Caco-2 (cell line): ENCODE measurements around the gene SNRNP35. TPM values are rescaled to one million over a fixed set of nuclear protein-coding genes. Genes with fewer than 3 reads are reported as not detected.

ENCODE experiments used
- BruUV-seq: library from RNA; stranded (reverse); fragments of 400-500 nt; replicated peaks from 2 replicates; lab custom pipeline; 2021; lab: Mats Ljungman, UMichigan
- CTCF ChIA-PET: fragments of 300-600 bp; sonication (Branson Sonifier 250); formaldehyde crosslinking; loops from one replicate; lab custom pipeline; 2022; ENCODE audit warnings: antibody characterized with exemption; lab: Charles Lee
- POLR2A ChIA-PET: fragments of 300-600 bp; sonication (Branson Sonifier 250); formaldehyde crosslinking; loops from one replicate; lab custom pipeline; 2022; ENCODE audit warnings: antibody characterized with exemption; lab: Charles Lee
- DNase-seq, 2 experiments: peaks; one replicate each; pipeline versions ENCODE4 v3.0.0 to v3.0.0-alpha.2; 2020 to 2022
- H3K27me3 ChIP-seq: replicated peaks from 2 replicates; pipeline ENCODE4 v1.6.0; 2011; ENCODE audit warnings: low read length; ENCODE audit not compliant: control insufficient read depth, insufficient read depth
- H3K36me3 ChIP-seq: 2 replicates; pipeline ENCODE4 v1.5.1; 2011; ENCODE audit warnings: low read length; ENCODE audit not compliant: control insufficient read depth, insufficient read depth
- H3K4me1 ChIP-seq: fragments of 250-450 bp; sonication (Bioruptor Pico); 2 replicates; pipeline ENCODE4 v1.5.1; 2020; ENCODE audit warnings: mild to moderate bottlenecking
- H3K4me3 ChIP-seq: 2 replicates; pipeline ENCODE4 v1.5.1; 2011; ENCODE audit warnings: low read depth, mild to moderate bottlenecking, control low read depth, low read length
- H3K9me3 ChIP-seq: fragments of 250-450 bp; sonication (Bioruptor Pico); 2 replicates; pipeline ENCODE4 v1.5.1; 2020; ENCODE audit warnings: mild to moderate bottlenecking, moderate library complexity
- H3K27ac Mint-ChIP-seq: one replicate; pipeline ENCODE4 v1.8.0; 2022; ENCODE audit warnings: mixed read lengths; ENCODE audit not compliant: unreplicated experiment
- H3K27me3 Mint-ChIP-seq: one replicate; pipeline ENCODE4 v1.8.0; 2022; ENCODE audit warnings: mixed read lengths; ENCODE audit not compliant: insufficient read depth, unreplicated experiment
- H3K36me3 Mint-ChIP-seq: one replicate; pipeline ENCODE4 v1.8.0; 2022; ENCODE audit warnings: mild to moderate bottlenecking, mixed read lengths; ENCODE audit not compliant: insufficient read depth, unreplicated experiment
- H3K4me1 Mint-ChIP-seq: one replicate; pipeline ENCODE4 v1.8.0; 2022; ENCODE audit warnings: low read depth, mixed read lengths; ENCODE audit not compliant: unreplicated experiment
- H3K4me3 Mint-ChIP-seq: one replicate; pipeline ENCODE4 v1.8.0; 2022; ENCODE audit warnings: mild to moderate bottlenecking, moderate library complexity, mixed read lengths; ENCODE audit not compliant: unreplicated experiment
- H3K9me3 Mint-ChIP-seq: one replicate; pipeline ENCODE4 v1.8.0; 2022; ENCODE audit warnings: mixed read lengths; ENCODE audit not compliant: unreplicated experiment
- intact Hi-C: fragments of 100-400 bp; cut with micrococcal nuclease; formaldehyde crosslinking; loops from one replicate; pipeline ENCODE4 v1.10.0; 2022; ENCODE audit not compliant: unreplicated experiment
- total RNA-seq: library from RNA; stranded (reverse); gene quantifications from 2 replicates; pipeline ENCODE4 v1.2.3, GENCODE V29; 2022
- TF ChIP-seq, protein P1 (sequence below), 2 experiments: fragments of 200-600 bp in 1 of 2; IDR thresholded peaks; 1 replicate in 1 of 2; 2 replicates in 1 of 2; pipeline versions ENCODE4 v1.5.1 to v1.8.0; 2011 to 2022; ENCODE audit warnings: antibody characterized with exemption in 1 of 2, control low read depth in 1 of 2, inconsistent platforms in 1 of 2, low read depth in 1 of 2, low read length in 1 of 2, mild to moderate bottlenecking in 1 of 2, moderate library complexity in 1 of 2; ENCODE audit not compliant: insufficient read depth in 1 of 2, severe bottlenecking in 1 of 2, unreplicated experiment in 1 of 2

The SNRNP35 gene
- total RNA-seq, 1 experiment from 2014 or later, result 22.0 TPM

DNA sequence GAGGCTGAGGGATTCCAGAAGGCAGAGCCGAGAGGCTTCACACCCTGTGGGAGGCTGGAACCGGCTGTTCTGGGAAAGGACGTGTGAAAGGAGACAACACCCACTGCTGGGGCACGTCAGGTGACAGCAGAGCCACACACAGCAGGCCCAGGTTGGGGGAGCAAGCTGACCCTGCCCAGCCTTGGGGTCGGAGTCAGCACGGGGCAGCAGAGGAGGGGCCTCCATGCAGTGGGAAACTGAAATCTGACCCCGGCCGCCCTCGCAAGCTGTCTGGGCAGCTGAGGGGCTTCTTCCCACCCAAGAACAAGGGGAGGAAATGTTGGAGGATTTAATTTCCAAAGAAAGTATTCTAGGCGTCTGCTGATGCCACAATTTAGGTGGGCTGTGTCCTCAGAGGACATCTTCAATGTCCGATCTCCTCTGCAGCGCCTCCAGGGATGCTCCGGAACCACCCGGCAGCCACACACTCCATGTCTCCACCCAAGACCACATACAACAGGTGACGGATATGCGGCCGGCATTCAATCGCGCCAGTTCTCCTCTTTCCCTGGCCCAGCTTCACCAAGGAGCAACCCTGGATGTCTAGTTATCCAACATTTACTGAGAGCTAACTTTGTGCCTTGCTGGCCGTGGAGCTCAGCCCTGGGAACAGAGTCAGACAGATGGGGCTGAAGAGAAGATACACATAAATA is 30.7 kb downstream of the SNRNP35 start:
- Mint-ChIP-seq H3K27ac (peak overlapping the region; percentile 53), H3K36me3 (peaks cover 19% of the 10 kb centered on the region), H3K27me3 (no peaks in the 10 kb centered on the region), H3K4me1 (peaks cover 29% of the 10 kb centered on the region), H3K4me3 (no peak overlapping the region), H3K9me3 (no peaks in the 10 kb centered on the region)
- Histone ChIP-seq H3K9me3 (no peaks in the 10 kb centered on the region), H3K4me1 (peaks cover 35% of the 10 kb centered on the region), H3K4me3 (no peak overlapping the region), H3K36me3 (no peaks in the 10 kb centered on the region), H3K27me3 (no peaks in the 10 kb centered on the region)
- TF ChIP-seq, protein P1, sequence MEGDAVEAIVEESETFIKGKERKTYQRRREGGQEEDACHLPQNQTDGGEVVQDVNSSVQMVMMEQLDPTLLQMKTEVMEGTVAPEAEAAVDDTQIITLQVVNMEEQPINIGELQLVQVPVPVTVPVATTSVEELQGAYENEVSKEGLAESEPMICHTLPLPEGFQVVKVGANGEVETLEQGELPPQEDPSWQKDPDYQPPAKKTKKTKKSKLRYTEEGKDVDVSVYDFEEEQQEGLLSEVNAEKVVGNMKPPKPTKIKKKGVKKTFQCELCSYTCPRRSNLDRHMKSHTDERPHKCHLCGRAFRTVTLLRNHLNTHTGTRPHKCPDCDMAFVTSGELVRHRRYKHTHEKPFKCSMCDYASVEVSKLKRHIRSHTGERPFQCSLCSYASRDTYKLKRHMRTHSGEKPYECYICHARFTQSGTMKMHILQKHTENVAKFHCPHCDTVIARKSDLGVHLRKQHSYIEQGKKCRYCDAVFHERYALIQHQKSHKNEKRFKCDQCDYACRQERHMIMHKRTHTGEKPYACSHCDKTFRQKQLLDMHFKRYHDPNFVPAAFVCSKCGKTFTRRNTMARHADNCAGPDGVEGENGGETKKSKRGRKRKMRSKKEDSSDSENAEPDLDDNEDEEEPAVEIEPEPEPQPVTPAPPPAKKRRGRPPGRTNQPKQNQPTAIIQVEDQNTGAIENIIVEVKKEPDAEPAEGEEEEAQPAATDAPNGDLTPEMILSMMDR (IDR thresholded peaks at IDR 0.05; ENCODE audit: insufficient read depth in 1 of 2, low read depth in 1 of 2, low read length in 1 of 2, severe bottlenecking in 1 of 2, unreplicated experiment in 1 of 2), result no peak
- CTCF ChIA-PET, result interaction anchor here (0.8 kb wide), 1 partner anchor 27 kb away, joined by 3 read pairs; no protein-coding TSS in a partner anchor
- BruUV-seq, result no TSS peak
- intact Hi-C loops, result no loop called here
- no peak for DNase-seq
- POLR2A ChIA-PET, result no interaction called here

DNA sequence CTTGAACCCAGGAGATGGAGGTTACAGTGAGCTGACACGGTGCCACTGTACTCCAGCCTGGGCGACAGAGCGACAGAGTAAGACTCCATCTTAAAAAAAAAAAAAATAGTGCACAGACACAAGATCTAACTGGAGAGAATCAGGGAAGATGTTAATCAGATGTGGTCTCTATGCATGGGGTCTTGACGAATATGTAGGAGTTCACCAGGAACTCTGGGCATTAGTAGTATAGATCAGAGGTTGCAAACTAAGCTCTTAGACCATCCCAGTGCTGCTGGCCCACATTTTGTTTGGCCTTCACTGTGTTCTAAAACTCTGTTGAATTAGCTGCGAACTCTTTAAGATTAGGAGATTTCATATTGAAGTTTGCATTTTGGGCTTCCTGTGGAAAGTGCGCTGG is 31.6 kb downstream of the SNRNP35 start:
- ChIA-PET POLR2A (no interaction called here), CTCF (interaction anchor here (0.8 kb wide), 1 partner anchor 26 kb away, joined by 3 read pairs; no protein-coding TSS in a partner anchor)
- no TSS peak for BruUV-seq
- Histone ChIP-seq H3K4me1 (peaks cover 38% of the 10 kb centered on the region), H3K4me3 (no peak overlapping the region), H3K9me3 (no peaks in the 10 kb centered on the region), H3K36me3 (no peaks in the 10 kb centered on the region), H3K27me3 (no peaks in the 10 kb centered on the region)
- intact Hi-C loops, result no loop called here
- TF ChIP-seq, protein P1 (IDR thresholded peaks at IDR 0.05; ENCODE audit: insufficient read depth in 1 of 2, low read depth in 1 of 2, low read length in 1 of 2, severe bottlenecking in 1 of 2, unreplicated experiment in 1 of 2), result no peak
- Mint-ChIP-seq H3K27me3 (no peaks in the 10 kb centered on the region), H3K36me3 (peaks cover 19% of the 10 kb centered on the region), H3K4me3 (peak overlapping the region; percentile 47), H3K27ac (peak overlapping the region; percentile 86), H3K4me1 (peaks cover 30% of the 10 kb centered on the region), H3K9me3 (no peaks in the 10 kb centered on the region)
- DNase-seq, result no peak

DNA sequence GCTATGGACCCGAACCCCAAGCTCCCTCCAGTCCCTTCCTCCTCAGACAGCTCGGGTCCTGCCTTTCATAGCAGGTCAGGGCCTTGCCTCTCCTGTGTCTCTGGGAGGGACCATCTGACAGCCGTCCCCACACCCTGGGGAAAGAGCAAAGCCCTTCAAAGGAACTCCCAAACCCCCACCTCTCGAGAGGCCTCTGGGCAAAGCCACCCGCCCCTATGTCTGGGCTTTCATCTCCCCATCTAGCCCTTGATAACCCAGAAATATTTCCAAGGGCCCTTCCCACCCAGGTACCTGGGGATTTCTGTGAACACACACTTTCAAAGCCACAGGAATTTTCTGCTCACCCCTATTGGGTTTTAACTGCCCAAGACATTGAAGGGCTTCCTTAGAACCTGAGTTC is 32.1 kb downstream of the SNRNP35 start:
- TF ChIP-seq, protein P1 (IDR thresholded peaks at IDR 0.05; ENCODE audit: insufficient read depth in 1 of 2, low read depth in 1 of 2, low read length in 1 of 2, severe bottlenecking in 1 of 2, unreplicated experiment in 1 of 2), result no peak
- POLR2A ChIA-PET, result no interaction called here

More for the DNA sequence above, 32.1 kb downstream of the SNRNP35 start:
- Histone ChIP-seq H3K36me3 (no peaks in the 10 kb centered on the region), H3K4me1 (peaks cover 41% of the 10 kb centered on the region), H3K9me3 (no peaks in the 10 kb centered on the region), H3K4me3 (no peak overlapping the region), H3K27me3 (no peaks in the 10 kb centered on the region)
- no TSS peak for BruUV-seq
- H3K4me1 Mint-ChIP-seq, result peaks cover 30% of the 10 kb centered on the region
- H3K27ac Mint-ChIP-seq, result peak overlapping the region; percentile 86
- no peaks in the 10 kb centered on the region for H3K27me3 Mint-ChIP-seq
- no peaks in the 10 kb centered on the region for H3K9me3 Mint-ChIP-seq
- CTCF ChIA-PET, result no interaction called here
- peak; percentile 77 to 83 for DNase-seq
- peaks cover 19% of the 10 kb centered on the region for H3K36me3 Mint-ChIP-seq
- peak overlapping the region; percentile 47 for H3K4me3 Mint-ChIP-seq
- intact Hi-C loops, result loop anchor here (1.0 kb wide), 1 partner anchor 29 kb away; no protein-coding TSS in a partner anchor
